Muscle layer of duodenum (tissue), 2 donors: ENCODE measurements around the gene HPN.
"Not testable (repeated sequence)": the region's sequence is repeated elsewhere in the genome, so short reads cannot be mapped to it uniquely, and the experiment has no call there.

Source experiments
- H3K27ac ChIP-seq: one replicate; pipeline ENCODE4 v1.7.0; 2013; ENCODE audit warnings: mild to moderate bottlenecking, low read length
- H3K27me3 ChIP-seq: one replicate; pipeline ENCODE4 v1.7.0; 2013; ENCODE audit warnings: low read depth, mild to moderate bottlenecking, control low read depth, low read length
- H3K36me3 ChIP-seq, 2 donors: one replicate each; pipeline ENCODE4 v1.7.0; 2013; ENCODE audit warnings: low read length in 2 of 2, control low read depth in 1 of 2, mild to moderate bottlenecking in 1 of 2; ENCODE audit not compliant: insufficient read depth in 2 of 2, control insufficient read depth in 1 of 2
- H3K4me1 ChIP-seq, 2 donors: one replicate each; pipeline ENCODE4 v1.7.0; 2013; ENCODE audit warnings: low read length in 2 of 2, mild to moderate bottlenecking in 2 of 2, control low read depth in 1 of 2, moderate library complexity in 1 of 2; ENCODE audit not compliant: insufficient read depth in 2 of 2, control insufficient read depth in 1 of 2
- H3K4me3 ChIP-seq, 2 donors: one replicate each; pipeline ENCODE4 v1.7.0; 2013; ENCODE audit warnings: low read length in 2 of 2, low read depth in 1 of 2, mild to moderate bottlenecking in 1 of 2
- H3K9me3 ChIP-seq, 2 donors: one replicate each; pipeline ENCODE4 v1.7.0; 2013; ENCODE audit warnings: low read length in 2 of 2, control low read depth in 1 of 2, mild to moderate bottlenecking in 1 of 2; ENCODE audit not compliant: control insufficient read depth in 1 of 2
- donor health status: healthy.

The HPN gene

DNA sequence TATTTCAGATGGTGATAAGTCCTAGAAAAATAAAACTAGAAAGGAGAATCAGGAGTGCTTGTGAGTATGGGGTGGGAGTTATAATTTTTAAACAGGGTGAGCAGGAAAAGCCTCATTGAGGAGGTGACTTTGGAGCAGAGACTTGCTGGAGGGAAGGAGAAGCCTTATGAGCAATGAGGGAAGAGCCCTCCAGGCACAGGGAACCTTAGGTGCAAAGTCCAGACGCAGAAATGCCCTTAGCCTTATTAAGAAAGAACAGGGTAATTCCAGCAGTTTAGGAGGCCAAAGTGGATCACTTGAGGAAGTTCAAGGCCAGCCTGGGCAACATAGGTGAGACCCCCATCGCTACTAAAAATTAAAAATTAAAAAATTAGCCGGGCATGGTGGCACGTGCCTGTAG lies 53.1 kb downstream of the HPN start:
- Histone ChIP-seq H3K27ac (no peak overlapping the region), H3K36me3 (no peaks in the 10 kb centered on the region), H3K9me3 (no peaks in the 10 kb centered on the region), H3K4me1 (peaks cover 6 to 7% of the 10 kb centered on the region in 2 donors), H3K27me3 (peaks cover 8% of the 10 kb centered on the region), H3K4me3 (no peak overlapping the region)

- Histone ChIP-seq H3K9me3 (no peaks in the 10 kb centered on the region), H3K4me3 (no peak overlapping the region), H3K27ac (no peak overlapping the region), H3K27me3 (peaks cover 5% of the 10 kb centered on the region), H3K36me3 (no peaks in the 10 kb centered on the region), H3K4me1 (peaks cover 0 to 1% of the 10 kb centered on the region in 2 donors)
Measured at GRCh38 chr19:35095667-35096368, 54.3 kb downstream of the HPN start.

DNA sequence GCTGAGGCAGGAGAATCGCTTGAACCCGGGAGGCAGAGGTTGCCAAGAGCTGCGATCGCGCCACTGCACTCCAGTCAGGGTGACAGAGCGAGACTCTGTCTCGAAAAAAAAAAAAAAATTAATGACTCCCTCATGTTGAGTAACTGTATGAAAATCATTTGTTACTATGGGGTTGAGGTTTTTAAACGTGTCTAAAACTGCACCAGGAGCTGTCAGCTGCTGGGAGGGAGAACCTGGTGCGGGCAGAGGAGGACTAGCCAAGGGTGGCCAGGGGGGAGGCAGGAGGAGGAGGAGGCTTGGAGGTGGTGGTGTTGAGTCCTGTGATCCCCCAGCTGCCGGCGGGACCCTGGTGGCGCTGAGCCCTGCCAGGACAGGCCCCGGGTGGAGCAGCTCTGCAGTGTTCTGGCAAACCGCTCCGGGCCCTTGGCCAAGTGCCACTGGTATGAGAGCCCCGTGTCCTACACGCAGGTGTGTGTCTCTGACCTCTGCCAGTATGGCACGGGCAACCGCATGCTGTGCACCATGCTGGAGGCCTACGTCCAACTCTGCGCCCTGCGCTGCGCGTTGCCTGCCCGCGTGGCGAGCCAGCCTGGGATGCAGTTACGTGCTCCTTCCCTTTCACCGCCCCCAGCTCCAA lies 57.0 kb downstream of the HPN start:
- Histone ChIP-seq H3K36me3 (no peaks in the 10 kb centered on the region), H3K4me1 (no peaks in the 10 kb centered on the region), H3K9me3 (no peaks in the 10 kb centered on the region), H3K4me3 (no peak overlapping the region), H3K27me3 (no peaks in the 10 kb centered on the region), H3K27ac (no peak overlapping the region)

DNA sequence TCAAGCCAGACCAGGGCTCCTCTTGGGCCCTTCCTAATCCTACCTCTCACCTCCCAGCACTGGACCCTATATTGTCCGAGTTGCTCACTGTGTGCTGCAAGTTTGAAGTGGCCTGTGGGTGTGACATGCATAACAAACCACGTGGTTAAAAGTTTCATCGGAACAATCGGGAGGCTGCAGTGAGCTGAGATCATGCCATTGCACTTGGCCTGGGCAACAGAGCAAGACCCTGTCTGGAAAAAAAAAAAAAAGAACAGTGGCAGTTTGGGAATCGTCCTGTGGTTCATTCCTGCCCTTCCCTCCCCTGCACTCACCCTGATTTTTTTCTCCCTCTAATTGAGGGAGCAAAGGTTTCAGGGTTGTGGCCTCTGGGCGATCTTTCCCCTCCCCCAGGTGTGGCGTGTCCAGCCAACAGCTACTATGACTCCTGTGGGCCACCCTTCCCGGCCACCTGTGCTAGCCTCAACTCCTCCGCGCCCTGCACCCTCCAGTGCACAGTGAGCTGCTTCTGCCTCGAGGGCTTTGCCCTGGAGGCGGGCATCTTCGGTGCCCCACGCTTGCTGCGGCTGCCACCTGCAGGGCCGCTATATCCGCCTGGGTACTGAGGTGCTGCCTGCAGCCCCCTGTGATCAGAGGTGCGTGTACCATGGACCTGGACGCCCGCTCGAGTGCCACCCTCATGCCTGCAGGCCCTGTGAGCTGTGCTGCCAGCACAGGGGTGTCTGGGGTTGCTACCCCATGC lies 57.8 kb downstream of the HPN start:
- Histone ChIP-seq H3K4me3 (no peak overlapping the region), H3K4me1 (no peaks in the 10 kb centered on the region), H3K27ac (no peak overlapping the region), H3K9me3 (no peaks in the 10 kb centered on the region), H3K27me3 (no peaks in the 10 kb centered on the region), H3K36me3 (no peaks in the 10 kb centered on the region)

DNA sequence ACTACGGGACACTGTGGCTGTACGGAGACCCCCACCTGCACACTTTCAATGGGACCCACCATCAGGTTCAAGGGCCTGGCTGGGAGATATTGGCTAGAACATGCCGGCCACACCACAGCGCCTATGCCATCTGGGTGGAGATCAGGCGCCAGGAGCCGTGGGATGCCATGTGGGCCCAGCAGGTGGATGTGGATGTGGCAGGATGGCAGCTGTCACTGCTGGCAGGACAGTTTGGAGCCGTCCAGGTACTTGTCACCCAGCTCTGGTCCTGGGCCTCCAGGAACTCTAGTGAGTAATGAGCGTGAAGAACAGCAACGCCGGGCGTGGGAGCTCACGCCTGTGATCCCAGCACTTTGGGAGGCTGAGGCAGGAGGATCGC lies 58.4 kb downstream of the HPN start:
- Histone ChIP-seq H3K27me3 (no peaks in the 10 kb centered on the region), H3K4me3 (no peak overlapping the region), H3K4me1 (no peaks in the 10 kb centered on the region), H3K9me3 (no peaks in the 10 kb centered on the region), H3K27ac (no peak overlapping the region), H3K36me3 (no peaks in the 10 kb centered on the region)

DNA sequence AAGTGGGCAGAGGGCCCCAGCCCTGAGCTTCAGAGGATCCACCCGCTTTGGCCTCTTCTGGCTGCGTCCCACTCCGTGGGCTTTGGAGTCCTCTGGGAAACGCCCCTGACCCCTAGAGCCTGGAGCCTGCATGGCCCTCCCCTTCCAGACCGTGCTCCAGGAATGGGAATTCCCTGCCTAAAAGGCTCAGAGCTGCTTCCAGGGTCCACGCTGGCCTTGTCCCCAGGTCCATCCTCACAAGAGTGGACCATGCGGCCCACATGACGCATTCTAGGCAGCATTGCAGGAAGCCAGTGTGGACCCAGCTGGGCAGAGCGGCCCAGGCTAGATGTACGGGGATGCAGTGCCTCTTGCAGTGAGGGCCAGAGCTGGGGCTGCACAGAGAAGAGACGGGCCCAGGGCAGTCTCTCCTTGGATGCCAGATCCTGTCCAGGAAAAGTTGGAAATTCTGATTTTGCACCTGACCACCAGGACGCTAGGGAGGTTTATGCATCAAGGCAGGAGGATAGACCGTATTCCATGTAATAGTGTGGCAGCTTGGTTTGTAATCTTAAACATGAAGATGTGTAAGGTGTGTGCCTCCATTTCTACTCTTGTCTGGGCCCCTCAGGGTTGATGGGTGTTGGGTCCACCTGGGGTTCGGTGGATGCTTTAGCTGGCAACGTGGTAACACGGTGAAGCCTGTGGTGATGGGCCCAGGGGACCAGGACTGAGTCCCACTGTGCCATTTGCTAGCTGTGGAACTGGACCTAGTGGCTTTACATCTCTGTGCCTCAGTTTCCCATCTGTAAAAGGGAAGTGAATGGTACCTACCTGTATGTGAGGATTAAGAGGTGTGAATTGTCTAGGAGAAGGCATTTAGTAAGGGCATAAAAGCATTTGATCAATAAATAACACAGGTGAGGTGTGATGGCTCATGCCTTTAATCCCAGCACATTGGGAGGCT lies 59.3 kb downstream of the HPN start:
- H3K9me3 ChIP-seq: no peaks in the 10 kb centered on the region
- H3K27me3 ChIP-seq: no peaks in the 10 kb centered on the region
- H3K36me3 ChIP-seq: no peaks in the 10 kb centered on the region
- H3K27ac ChIP-seq: no peak overlapping the region
- H3K4me3 ChIP-seq: no peak overlapping the region
- no peaks in the 10 kb centered on the region for H3K4me1 ChIP-seq

DNA sequence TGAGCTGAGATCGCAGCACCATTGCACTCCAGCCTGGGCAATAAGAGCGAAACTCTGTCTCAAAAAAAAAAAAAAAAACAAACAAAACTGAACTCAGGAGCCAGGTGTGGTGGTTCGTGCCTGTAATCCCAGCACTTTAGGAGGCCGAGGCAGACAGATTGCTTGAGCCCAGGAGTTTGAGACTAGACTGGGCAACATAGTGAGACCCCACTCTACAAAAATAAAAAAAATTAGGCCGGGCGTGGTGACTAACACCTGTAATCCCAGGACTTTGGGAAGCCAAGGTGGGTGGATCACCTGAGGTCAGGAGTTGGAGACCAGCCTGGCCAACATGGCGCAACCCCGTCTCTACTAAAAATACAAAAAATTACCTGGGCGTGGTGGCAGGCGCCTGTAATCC lies 60.4 kb downstream of the HPN start:
- not testable (repeated sequence) for H3K4me1 ChIP-seq, H3K27me3 ChIP-seq, H3K4me3 ChIP-seq, H3K36me3 ChIP-seq, H3K9me3 ChIP-seq, H3K27ac ChIP-seq

- H3K27me3 ChIP-seq, H3K4me1 ChIP-seq, H3K27ac ChIP-seq, H3K36me3 ChIP-seq, H3K4me3 ChIP-seq, H3K9me3 ChIP-seq: not testable (repeated sequence)
Measured at GRCh38 chr19:35103614-35104013, 62.1 kb downstream of the HPN start.

- no peak overlapping the region for H3K27ac ChIP-seq
- no peak overlapping the region for H3K4me3 ChIP-seq
- H3K4me1 ChIP-seq: no peaks in the 10 kb centered on the region
- no peaks in the 10 kb centered on the region for H3K36me3 ChIP-seq
- H3K27me3 ChIP-seq: no peaks in the 10 kb centered on the region
- H3K9me3 ChIP-seq: no peaks in the 10 kb centered on the region
Measured at GRCh38 chr19:35104361-35104760, 62.8 kb downstream of the HPN start.

GRCh38 chr19:35105047-35105410 lies 63.5 kb downstream of the HPN start:
- Histone ChIP-seq H3K36me3 (no peaks in the 10 kb centered on the region), H3K27ac (no peak overlapping the region)

More at GRCh38 chr19:35105047-35105410, 63.5 kb downstream of the HPN start:
- Histone ChIP-seq H3K4me3 (no peak overlapping the region), H3K27me3 (no peaks in the 10 kb centered on the region), H3K4me1 (no peaks in the 10 kb centered on the region), H3K9me3 (no peaks in the 10 kb centered on the region)
